Endothelial cell of umbilical vein (primary cell): Measurements from ENCODE around the gene CTTNBP2.

Source experiments
- JUN ChIP-seq: IDR thresholded peaks from 2 replicates; pipeline ENCODE4 v1.6.1; 2011; ENCODE audit warnings: borderline replicate concordance, low read depth; ENCODE audit not compliant: insufficient read length, insufficient read depth
- POLR2A ChIP-seq: IDR thresholded peaks from 2 replicates; pipeline ENCODE4 v1.6.1; 2012; ENCODE audit warnings: low read depth, mild to moderate bottlenecking, control low read depth, low read length
- TF ChIP-seq, protein P1 (sequence below), 2 donors: IDR thresholded peaks; 1 replicate in 1 of 2; 2 replicates in 1 of 2; pipeline ENCODE4 v1.5.1; 2011; ENCODE audit warnings: low read length in 2 of 2, mild to moderate bottlenecking in 2 of 2, moderate library complexity in 2 of 2, control low read depth in 1 of 2, inconsistent platforms in 1 of 2, low read depth in 1 of 2; ENCODE audit not compliant: insufficient read depth in 1 of 2; ENCODE audit errors: extremely low read depth in 1 of 2
- TF ChIP-seq, protein P2 (sequence below): IDR thresholded peaks from 2 replicates; pipeline ENCODE4 v1.6.1; 2011; ENCODE audit not compliant: insufficient read depth, insufficient read length

GRCh38 chr7:117902314-117902889 lies 29.2 kb upstream of the CTTNBP2 start:
- TF ChIP-seq, protein P1, sequence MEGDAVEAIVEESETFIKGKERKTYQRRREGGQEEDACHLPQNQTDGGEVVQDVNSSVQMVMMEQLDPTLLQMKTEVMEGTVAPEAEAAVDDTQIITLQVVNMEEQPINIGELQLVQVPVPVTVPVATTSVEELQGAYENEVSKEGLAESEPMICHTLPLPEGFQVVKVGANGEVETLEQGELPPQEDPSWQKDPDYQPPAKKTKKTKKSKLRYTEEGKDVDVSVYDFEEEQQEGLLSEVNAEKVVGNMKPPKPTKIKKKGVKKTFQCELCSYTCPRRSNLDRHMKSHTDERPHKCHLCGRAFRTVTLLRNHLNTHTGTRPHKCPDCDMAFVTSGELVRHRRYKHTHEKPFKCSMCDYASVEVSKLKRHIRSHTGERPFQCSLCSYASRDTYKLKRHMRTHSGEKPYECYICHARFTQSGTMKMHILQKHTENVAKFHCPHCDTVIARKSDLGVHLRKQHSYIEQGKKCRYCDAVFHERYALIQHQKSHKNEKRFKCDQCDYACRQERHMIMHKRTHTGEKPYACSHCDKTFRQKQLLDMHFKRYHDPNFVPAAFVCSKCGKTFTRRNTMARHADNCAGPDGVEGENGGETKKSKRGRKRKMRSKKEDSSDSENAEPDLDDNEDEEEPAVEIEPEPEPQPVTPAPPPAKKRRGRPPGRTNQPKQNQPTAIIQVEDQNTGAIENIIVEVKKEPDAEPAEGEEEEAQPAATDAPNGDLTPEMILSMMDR (IDR thresholded peaks at IDR 0.05; ENCODE audit: extremely low read depth in 1 of 2, insufficient read depth in 1 of 2, low read depth in 1 of 2, low read length in 2 of 2), result no peak
- TF ChIP-seq, protein P2, sequence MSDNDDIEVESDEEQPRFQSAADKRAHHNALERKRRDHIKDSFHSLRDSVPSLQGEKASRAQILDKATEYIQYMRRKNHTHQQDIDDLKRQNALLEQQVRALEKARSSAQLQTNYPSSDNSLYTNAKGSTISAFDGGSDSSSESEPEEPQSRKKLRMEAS, result no peak
- TF ChIP-seq JUN, result no peak
- TF ChIP-seq POLR2A, result no peak
